GM19438 (cell line): ENCODE measurements around the gene PUS3.
A peak's percentile ranks its signal among the peaks of the same experiment; 100 is the strongest.

Source experiments
- ATAC-seq: cut with Tn5 transposase; IDR thresholded peaks from one replicate; pipeline ENCODE4 v1.9.1; 2021; ENCODE audit warnings: low read depth; ENCODE audit not compliant: unreplicated experiment

PUS3 gene

DNA sequence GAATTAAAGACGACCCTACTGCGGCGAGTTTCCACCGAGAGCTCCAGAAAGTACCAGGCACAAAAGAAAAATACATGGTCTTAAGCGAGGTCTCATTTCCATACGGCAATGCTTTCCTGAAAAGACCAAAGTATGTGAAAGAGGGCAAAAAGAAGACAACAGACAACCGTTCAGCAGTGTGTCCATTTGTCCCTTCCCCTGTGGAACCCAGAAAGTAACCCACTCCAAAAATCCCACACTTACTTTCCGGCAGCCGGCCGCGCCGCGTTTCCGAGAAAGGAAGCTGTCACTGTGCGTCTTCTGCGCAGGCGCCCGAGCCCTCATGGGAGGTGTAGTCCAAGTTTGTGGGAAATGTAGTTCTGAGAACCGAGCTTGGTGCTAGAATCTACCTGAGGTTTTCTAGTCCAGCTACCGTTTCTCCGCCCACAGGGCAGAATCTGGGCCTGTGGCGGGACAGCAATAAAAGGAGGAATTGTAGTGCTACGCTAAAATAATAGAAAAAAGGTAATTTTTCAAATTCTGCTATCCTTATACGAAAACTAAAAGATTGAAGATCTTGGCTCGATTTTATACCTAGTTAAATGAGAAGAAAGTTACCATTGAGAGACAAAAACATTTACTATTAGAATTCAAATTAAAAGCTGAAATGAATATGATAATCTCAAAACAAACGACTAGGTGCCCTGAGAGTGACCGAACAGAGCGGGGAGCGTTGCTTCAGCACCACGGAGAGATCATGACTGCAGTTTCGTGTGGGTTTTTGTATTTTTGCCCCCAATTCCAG, at the start of gene PUS3:
TSS of gene PUS3 (minus strand) at position 280 of the 784 bp plus-strand sequence. CDS start 6,922 bp downstream, outside the sequence.
- ATAC-seq, result peak; percentile 97

DNA sequence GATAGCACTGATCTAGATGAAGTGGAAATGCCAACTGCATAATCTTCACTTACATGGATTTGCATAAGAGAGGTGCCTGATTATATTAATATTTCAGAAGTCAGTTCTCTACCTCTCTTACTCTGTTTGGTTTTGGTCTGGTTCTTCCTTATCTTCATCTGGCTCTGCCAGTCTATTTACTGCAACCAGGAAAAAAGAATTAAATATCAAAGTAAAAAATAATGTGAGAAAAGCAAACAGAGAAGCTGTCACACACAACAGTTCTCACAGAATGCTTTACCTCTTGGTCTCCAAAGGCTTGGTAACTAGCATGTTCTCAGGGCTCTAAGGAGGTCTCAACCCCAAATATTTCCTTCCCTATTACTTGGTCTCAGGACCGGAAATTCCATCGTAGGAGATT, 49.6 kb upstream of the PUS3 start:
- ATAC-seq, result no peak

DNA sequence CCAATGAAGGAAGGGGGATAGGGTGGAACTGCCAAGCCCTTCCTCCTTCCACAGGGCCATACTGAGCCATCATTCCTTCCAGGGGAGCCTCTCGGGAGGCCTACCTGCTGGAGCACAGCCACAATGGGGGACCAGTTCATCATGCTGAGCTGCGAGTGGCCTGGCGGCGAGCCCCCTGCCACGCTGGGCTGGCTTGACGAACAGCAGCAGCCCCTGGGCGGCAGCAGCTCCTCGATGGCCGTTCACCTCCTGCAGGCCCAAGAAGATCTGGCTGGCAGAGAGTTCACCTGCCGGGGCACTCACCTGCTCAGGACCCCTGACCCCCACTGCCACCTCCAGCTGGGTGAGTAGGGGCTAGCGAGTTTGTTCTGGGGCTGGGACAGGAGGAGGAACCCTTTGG, 48.7 kb upstream of the PUS3 start:
- ATAC-seq, result no peak

GRCh38 chr11:125950696-125951651, 48.0 kb upstream of the PUS3 start:
- no peak for ATAC-seq

- no peak for ATAC-seq
These were observed 47.1 kb upstream of the PUS3 start for GRCh38 chr11:125950178-125950490.

- no peak for ATAC-seq
These were observed 46.5 kb upstream of the PUS3 start for GRCh38 chr11:125949271-125950177.

- no peak for ATAC-seq
These were observed 45.5 kb upstream of the PUS3 start for GRCh38 chr11:125948278-125949051.

DNA sequence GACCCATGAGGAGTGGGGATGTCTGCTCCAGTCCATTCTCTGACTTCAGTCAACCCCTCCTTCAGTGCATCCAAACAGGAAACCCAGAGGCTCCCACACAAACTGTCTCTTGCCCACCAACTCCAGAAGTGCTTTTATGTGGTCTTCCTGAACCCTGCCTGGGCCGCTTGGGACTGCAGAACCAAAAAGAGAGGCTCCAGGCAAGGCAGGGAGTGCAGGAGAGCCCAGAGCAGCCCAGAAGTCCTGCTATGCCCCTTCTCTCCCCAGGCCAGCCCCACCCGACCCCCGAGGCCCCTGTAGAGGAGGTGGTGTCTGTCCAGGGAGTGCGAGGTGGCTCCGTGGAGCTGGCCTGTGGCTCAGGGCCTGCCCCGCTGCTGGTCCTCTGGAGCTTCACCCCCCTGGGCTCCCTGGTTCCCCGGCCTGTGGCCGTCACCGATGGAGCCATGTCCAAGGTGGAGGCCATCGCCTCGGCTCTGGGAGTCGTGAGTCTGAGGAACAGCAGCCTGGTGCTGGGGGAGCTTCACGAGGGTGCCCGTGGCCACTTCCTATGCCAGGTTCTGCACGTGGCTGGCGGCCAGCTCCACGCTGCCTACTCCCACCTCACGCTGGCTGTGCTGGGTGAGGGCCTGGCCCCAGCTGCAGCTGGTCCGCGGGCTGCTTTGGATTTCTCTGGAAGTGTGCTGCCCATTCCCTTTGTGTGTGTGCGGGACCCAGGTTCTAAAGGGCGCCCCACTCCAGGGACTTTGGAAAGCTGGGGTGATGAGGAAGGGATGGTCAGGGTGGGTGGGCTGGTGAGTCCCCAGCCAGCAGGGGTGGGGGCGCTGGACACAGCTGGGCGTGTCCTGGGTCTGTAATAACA, 44.6 kb upstream of the PUS3 start:
- ATAC-seq, result no peak

DNA sequence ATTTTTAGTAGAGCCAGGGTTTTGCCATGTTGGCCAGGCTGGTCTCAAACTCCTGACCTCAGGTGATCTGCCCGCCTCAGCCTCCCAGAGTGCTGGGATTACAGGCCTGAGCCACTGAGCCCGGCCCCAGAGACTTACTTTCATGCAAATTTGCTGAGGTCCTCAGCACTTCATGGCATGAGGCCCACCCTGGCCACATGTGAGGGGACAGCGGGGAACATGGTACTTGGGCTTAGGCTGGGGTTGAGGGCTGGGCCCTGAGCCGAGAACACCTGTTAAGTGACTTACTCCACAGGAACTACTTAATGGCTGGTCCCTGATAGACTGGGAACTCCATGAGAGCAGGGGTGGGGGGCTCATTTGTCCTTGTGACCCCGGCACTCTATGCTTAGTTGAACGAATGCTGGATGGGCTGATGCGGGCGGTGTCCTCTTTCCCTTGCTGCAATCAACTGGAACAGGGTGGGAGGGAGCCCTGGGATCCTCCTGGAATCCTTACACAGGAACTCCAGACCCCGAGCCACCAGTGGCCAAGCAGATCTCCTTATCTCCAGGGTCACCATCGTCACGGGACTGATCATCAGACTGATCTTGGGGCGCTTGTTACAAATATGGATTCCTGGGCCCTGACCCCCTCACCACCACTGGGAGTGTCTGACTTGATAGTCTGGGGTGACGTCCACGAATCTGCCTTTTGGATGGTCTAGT, 43.9 kb upstream of the PUS3 start:
- no peak for ATAC-seq

DNA sequence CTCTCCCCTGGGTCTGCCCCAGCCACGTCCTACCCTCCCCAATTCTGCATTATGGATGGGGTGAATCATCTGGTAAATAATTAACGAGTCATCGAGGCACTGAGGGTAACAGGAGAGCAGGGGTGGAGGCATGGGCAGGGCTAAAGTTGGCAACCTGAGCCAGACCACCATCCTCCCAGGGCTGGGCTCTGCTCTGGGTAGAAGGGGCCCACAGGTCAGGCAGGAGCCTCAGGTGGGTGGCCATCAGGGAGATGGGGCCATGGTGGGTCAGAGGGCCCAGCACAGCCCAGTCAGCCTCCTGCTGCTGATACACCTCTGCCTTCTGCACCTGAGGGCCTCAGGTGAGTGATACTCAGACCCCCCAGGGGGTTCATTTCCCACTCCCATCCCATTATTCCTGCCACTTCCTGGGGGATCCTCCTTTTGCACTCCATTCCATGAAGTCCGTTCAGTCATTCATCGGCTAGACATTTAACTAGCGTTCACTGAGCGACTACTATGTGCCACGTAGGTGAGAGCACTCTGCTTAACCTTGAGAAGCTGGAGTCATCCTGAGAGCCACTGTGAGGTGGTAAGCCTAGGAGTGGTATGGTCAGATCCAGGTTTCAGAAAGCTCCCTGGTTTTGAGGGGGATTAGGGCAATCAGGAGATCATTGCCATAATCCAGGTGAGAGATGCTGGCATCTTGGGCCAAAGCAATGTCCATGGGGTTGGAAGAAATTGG, 43.0 kb upstream of the PUS3 start, which contains the start of gene VSIG10L2:
TSS of gene VSIG10L2 (plus strand) at position 248 of the 724 bp plus-strand sequence. CDS start at position 260, 12 bp downstream.
- no peak for ATAC-seq

GRCh38 chr11:125945011-125945796, 42.2 kb upstream of the PUS3 start:
- ATAC-seq, result no peak

DNA sequence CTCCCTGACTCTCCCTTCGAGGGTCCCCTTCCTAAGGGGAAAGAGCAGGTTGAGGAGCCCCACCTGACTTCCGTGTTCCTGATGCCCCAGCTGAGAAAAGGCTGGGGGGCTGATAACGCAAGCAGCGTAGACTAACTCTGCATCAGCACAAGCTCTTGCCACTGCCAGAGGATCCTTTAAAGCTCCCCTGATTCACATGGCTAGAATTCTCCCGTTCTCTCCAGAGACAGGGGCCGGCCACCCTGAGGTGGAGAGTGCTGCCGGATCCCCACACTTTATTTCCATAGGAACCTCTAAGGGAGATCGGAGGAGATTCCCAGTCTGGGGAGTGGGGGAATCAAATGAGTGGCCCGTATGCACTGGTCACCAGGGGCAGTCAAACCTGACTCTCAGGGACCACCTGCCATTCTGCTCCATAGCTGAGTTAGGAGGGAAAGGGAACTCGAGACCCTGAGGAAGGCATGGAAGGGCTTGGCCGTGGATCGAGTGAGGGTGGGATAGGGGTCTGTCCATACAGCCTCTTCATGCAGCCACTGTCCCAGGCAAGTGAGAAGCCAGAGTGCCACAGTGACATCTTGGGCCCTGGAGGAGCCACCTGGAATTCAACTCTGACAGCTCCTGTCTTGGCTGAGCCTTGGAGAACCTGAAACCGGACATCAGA, 41.5 kb upstream of the PUS3 start:
- no peak for ATAC-seq

- ATAC-seq, result no peak
These were observed 40.8 kb upstream of the PUS3 start for GRCh38 chr11:125943661-125944349.

- ATAC-seq, result no peak
These were observed 39.9 kb upstream of the PUS3 start for GRCh38 chr11:125942771-125943428.
